HCT116 (cell line): ENCODE data around the gene PSD. TPM values are rescaled to one million over a fixed set of nuclear protein-coding genes. Genes with fewer than 3 reads are reported as not detected.

Experiments used
- ATAC-seq: fragments of 200-7000 bp; cut with Tn5 transposase; 2 replicates; pipeline ENCODE4 v1.9.1; 2020; ENCODE audit warnings: mild to moderate bottlenecking, moderate library complexity
- BruUV-seq: library from RNA; stranded (reverse); fragments of 400-500 nt; replicated peaks from 2 replicates; lab custom pipeline; 2021; lab: Mats Ljungman, UMichigan
- CTCF ChIA-PET: fragments of 300-600 bp; sonication (Branson Sonifier 250); formaldehyde crosslinking; loops from one replicate; lab custom pipeline; 2021; ENCODE audit warnings: antibody characterized with exemption; lab: Charles Lee
- POLR2A ChIA-PET: fragments of 300-600, 350-600 bp; sonication (Branson Sonifier 250); formaldehyde crosslinking; loops from one replicate; lab custom pipeline; 2021; ENCODE audit warnings: antibody characterized with exemption; lab: Charles Lee
- RAD21 ChIA-PET, 2 experiments: fragments of 300-600 bp; sonication (Branson Sonifier 250); formaldehyde crosslinking; loops; one replicate each; lab custom pipeline; 2023; ENCODE audit warnings: low total read pairs in 2 of 2; ENCODE audit not compliant: uncharacterized antibody in 2 of 2, unreplicated experiment in 2 of 2, low non-redundant PET in 1 of 2; lab: Charles Lee
- DNase-seq: peaks from one replicate; pipeline ENCODE4 v3.0.0-alpha.2; 2010; ENCODE audit warnings: low read depth, low spot score
- H2AFZ ChIP-seq: fragments of 200-600 bp; shearing (Covaris generic), sonication (generic); 2 replicates; pipeline ENCODE4 v1.6.1; 2017; ENCODE audit warnings: low read depth, mixed run types, mixed read lengths, antibody characterized with exemption, low read length; ENCODE audit not compliant: poor library complexity, severe bottlenecking
- H3K27ac ChIP-seq: 2 replicates; pipeline ENCODE4 v1.5.1; 2012; ENCODE audit warnings: low read depth, low read length
- H3K27me3 ChIP-seq: fragments of 200-600 bp; sonication (generic); 2 replicates; pipeline ENCODE4 v1.6.1; 2016; ENCODE audit warnings: mixed run types, low read length, mixed read lengths; ENCODE audit not compliant: insufficient read depth
- H3K36me3 ChIP-seq, 2 experiments: fragments of 200-500 bp in 1 of 2; fragments of 200-600 bp in 1 of 2; sonication (Bioruptor generic) in 1 of 2; sonication (generic) in 1 of 2; 2 replicates each; pipeline versions ENCODE4 v1.5.1 to v1.6.1; 2014 to 2016; ENCODE audit warnings: low read length in 2 of 2, inconsistent platforms in 1 of 2, mixed read lengths in 1 of 2, mixed run types in 1 of 2; ENCODE audit not compliant: insufficient read depth in 2 of 2, control insufficient read depth in 1 of 2
- H3K4me1 ChIP-seq, 2 experiments: fragments of 200-600 bp in 1 of 2; sonication (generic) in 1 of 2; 2 replicates each; pipeline versions ENCODE4 v1.5.1 to v1.6.1; 2012 to 2017; ENCODE audit warnings: low read length in 2 of 2, inconsistent platforms in 1 of 2, mild to moderate bottlenecking in 1 of 2, mixed read lengths in 1 of 2, mixed run types in 1 of 2, moderate library complexity in 1 of 2; ENCODE audit not compliant: insufficient read depth in 2 of 2, control insufficient read depth in 1 of 2
- H3K4me2 ChIP-seq: fragments of 200-600 bp; sonication (generic); 2 replicates; pipeline ENCODE4 v1.6.1; 2017; ENCODE audit warnings: mixed run types, low read length, mixed read lengths
- H3K4me3 ChIP-seq, 2 experiments: fragments of 200-600 bp in 1 of 2; sonication (generic) in 1 of 2; replicated peaks in 1 of 2; 2 replicates each; pipeline ENCODE4 v1.5.1; 2011 to 2016; ENCODE audit warnings: low read length in 2 of 2, control low read depth in 1 of 2, low read depth in 1 of 2, mild to moderate bottlenecking in 1 of 2, mixed read lengths in 1 of 2, mixed run types in 1 of 2
- H3K79me2 ChIP-seq: fragments of 200-600 bp; sonication (generic); 2 replicates; pipeline ENCODE4 v1.6.1; 2017; ENCODE audit warnings: mild to moderate bottlenecking, mixed run types, low read length, moderate library complexity, mixed read lengths; ENCODE audit not compliant: insufficient read depth
- H3K9ac ChIP-seq: fragments of 200-600 bp; sonication (generic); 2 replicates; pipeline ENCODE4 v1.6.1; 2016; ENCODE audit warnings: low read length, mixed read lengths
- H3K9me2 ChIP-seq: fragments of 200-600 bp; sonication (generic), shearing (Covaris generic); 2 replicates; pipeline ENCODE4 v1.6.1; 2017; ENCODE audit warnings: mixed run types, mild to moderate bottlenecking, moderate library complexity; ENCODE audit not compliant: insufficient read depth
- H3K9me3 ChIP-seq, 2 experiments: fragments of 200-500 bp in 1 of 2; fragments of 200-600 bp in 1 of 2; sonication (Bioruptor generic) in 1 of 2; sonication (generic) in 1 of 2; 2 replicates each; pipeline ENCODE4 v1.6.1; 2014 to 2017; ENCODE audit warnings: low read length in 2 of 2, mixed read lengths in 2 of 2, inconsistent platforms in 1 of 2, low read depth in 1 of 2, mild to moderate bottlenecking in 1 of 2, mixed run types in 1 of 2, moderate library complexity in 1 of 2; ENCODE audit not compliant: control insufficient read depth in 1 of 2, insufficient read depth in 1 of 2
- H4K20me1 ChIP-seq: fragments of 200-600 bp; sonication (generic), shearing (Covaris generic); 2 replicates; pipeline ENCODE4 v1.6.1; 2017; ENCODE audit warnings: mixed run types, mild to moderate bottlenecking, moderate library complexity; ENCODE audit not compliant: insufficient read depth
- CBX3 ChIP-seq: IDR thresholded peaks from 2 replicates; pipeline ENCODE4 v1.6.1; 2012; ENCODE audit warnings: low read depth
- CTCF ChIP-seq, 3 experiments: fragments of 200-600 bp in 1 of 3; sonication (generic) in 1 of 3; IDR thresholded peaks in 2 of 3; conservative IDR thresholded peaks in 1 of 3; 2 replicates each; pipeline ENCODE4 v1.5.1; 2012 to 2017; ENCODE audit warnings: low read depth in 2 of 3, low read length in 2 of 3, antibody characterized with exemption in 1 of 3, borderline replicate concordance in 1 of 3, control low read depth in 1 of 3, mild to moderate bottlenecking in 1 of 3, mixed read lengths in 1 of 3, mixed run types in 1 of 3, moderate library complexity in 1 of 3; ENCODE audit not compliant: insufficient read depth in 1 of 3
- EGR1 ChIP-seq: IDR thresholded peaks from 2 replicates; pipeline ENCODE4 v1.6.1; 2012; ENCODE audit warnings: low read depth
- FOSL1 ChIP-seq: IDR thresholded peaks from 2 replicates; pipeline ENCODE4 v1.6.1; 2012; ENCODE audit warnings: low read depth
- JUND ChIP-seq: IDR thresholded peaks from 2 replicates; pipeline ENCODE4 v1.6.1; 2012
- MAX ChIP-seq: IDR thresholded peaks from 2 replicates; pipeline ENCODE4 v1.6.1; 2012
- POLR2A ChIP-seq: IDR thresholded peaks from 2 replicates; pipeline ENCODE4 v1.7.0; 2011; ENCODE audit warnings: borderline replicate concordance; ENCODE audit not compliant: insufficient read depth, insufficient read length; ENCODE audit errors: extremely low read depth
- RAD21 ChIP-seq: IDR thresholded peaks from 2 replicates; pipeline ENCODE4 v1.6.1; 2012; ENCODE audit warnings: low read depth, mild to moderate bottlenecking
- SIN3A ChIP-seq: IDR thresholded peaks from 2 replicates; pipeline ENCODE4 v1.6.1; 2012; ENCODE audit warnings: low read depth
- SRF ChIP-seq: IDR thresholded peaks from 2 replicates; pipeline ENCODE4 v1.6.1; 2012; ENCODE audit warnings: low read depth
- TCF7L2 ChIP-seq: IDR thresholded peaks from 2 replicates; pipeline ENCODE4 v1.7.0; 2011; ENCODE audit warnings: borderline replicate concordance, inconsistent platforms; ENCODE audit not compliant: insufficient read depth, insufficient read length; ENCODE audit errors: extremely low read depth
- YY1 ChIP-seq: IDR thresholded peaks from 2 replicates; pipeline ENCODE4 v1.6.1; 2011; ENCODE audit warnings: low read length, low read depth, moderate library complexity, mild to moderate bottlenecking; ENCODE audit not compliant: insufficient replicate concordance; ENCODE audit errors: extremely low read depth
- ZFX ChIP-seq: fragments of 450-650 bp; IDR thresholded peaks from 2 replicates; pipeline ENCODE4 v1.6.1; 2017
- ZNF274 ChIP-seq: fragments of 200-500 bp; sonication (Bioruptor generic); IDR thresholded peaks from 2 replicates; pipeline ENCODE4 v1.6.1; 2014; ENCODE audit warnings: mild to moderate bottlenecking, low read depth, low read length, inconsistent platforms
- intact Hi-C: fragments of 100-400 bp; cut with micrococcal nuclease; formaldehyde crosslinking; loops from 2 replicates; pipeline ENCODE4 v1.10.0; 2022
- total RNA-seq: library from RNA; stranded (reverse); gene quantifications from one replicate; pipeline ENCODE4 v1.2.1, GENCODE V29; 2021; ENCODE audit not compliant: unreplicated experiment
- TF ChIP-seq, protein P1 (sequence below): IDR thresholded peaks from 2 replicates; pipeline ENCODE4 v1.6.1; 2011; ENCODE audit warnings: mild to moderate bottlenecking, low read length, moderate library complexity; ENCODE audit not compliant: insufficient replicate concordance; ENCODE audit errors: extremely low read depth

Gene PSD
- total RNA-seq, 1 experiment from 2014 or later, result 9.7 TPM

GRCh38 chr10:102399217-102400021 lies 19.2 kb downstream of the PSD start (continued):
- TF ChIP-seq, protein P1, sequence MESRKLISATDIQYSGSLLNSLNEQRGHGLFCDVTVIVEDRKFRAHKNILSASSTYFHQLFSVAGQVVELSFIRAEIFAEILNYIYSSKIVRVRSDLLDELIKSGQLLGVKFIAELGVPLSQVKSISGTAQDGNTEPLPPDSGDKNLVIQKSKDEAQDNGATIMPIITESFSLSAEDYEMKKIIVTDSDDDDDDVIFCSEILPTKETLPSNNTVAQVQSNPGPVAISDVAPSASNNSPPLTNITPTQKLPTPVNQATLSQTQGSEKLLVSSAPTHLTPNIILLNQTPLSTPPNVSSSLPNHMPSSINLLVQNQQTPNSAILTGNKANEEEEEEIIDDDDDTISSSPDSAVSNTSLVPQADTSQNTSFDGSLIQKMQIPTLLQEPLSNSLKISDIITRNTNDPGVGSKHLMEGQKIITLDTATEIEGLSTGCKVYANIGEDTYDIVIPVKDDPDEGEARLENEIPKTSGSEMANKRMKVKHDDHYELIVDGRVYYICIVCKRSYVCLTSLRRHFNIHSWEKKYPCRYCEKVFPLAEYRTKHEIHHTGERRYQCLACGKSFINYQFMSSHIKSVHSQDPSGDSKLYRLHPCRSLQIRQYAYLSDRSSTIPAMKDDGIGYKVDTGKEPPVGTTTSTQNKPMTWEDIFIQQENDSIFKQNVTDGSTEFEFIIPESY, result peak; percentile 58
- no peak for TF ChIP-seq SIN3A
- no peak for TF ChIP-seq ZNF274
- TF ChIP-seq FOSL1, result no peak

- no peaks in the 10 kb centered on the region for H3K27me3 ChIP-seq
- peak overlapping the region; percentile 81 for H3K9ac ChIP-seq
- ChIA-PET CTCF (interaction anchor here (0.9 to 9.3 kb wide), 10 partner anchors 7 to 229 kb away, joined by 3 to 154 read pairs (median 9); partner anchors contain the start of genes ELOVL3 and FBXL15), RAD21 (interaction anchor here (0.7 to 1.3 kb wide), 4 partner anchors 46 to 241 kb away, joined by 3 to 5 read pairs (median 4); no protein-coding TSS in a partner anchor), POLR2A (interaction anchor here (1.0 to 3.5 kb wide), 6 partner anchors 9 to 229 kb away, joined by 3 to 15 read pairs (median 6); partner anchors contain the start of genes C10orf95 and FBXL15)
- H3K4me2 ChIP-seq, result peak overlapping the region; percentile 88
- peak overlapping the region; percentile 52 for H3K27ac ChIP-seq
- H3K4me1 ChIP-seq, result peaks cover 24 to 74% of the 10 kb centered on the region in 2 experiments
- intact Hi-C loops, result loop anchor here (1.0 kb wide), 2 partner anchors 169 to 229 kb away; no protein-coding TSS in a partner anchor
- BruUV-seq, result no TSS peak
- H2AFZ ChIP-seq, result no peak overlapping the region
- DNase-seq (no peak), ATAC-seq (no peak)
- H3K79me2 ChIP-seq, result peaks cover 13% of the 10 kb centered on the region; the same call in 1 of the 2 replicates
- no peaks in the 10 kb centered on the region for H4K20me1 ChIP-seq
- H3K4me3 ChIP-seq, result peak overlapping the region; percentile 45 to 63
- peaks cover 11 to 26% of the 10 kb centered on the region in 2 experiments; a peak in 3 of 4 replicates for H3K36me3 ChIP-seq
- H3K9me2 ChIP-seq, result no peaks in the 10 kb centered on the region
- no peaks in the 10 kb centered on the region for H3K9me3 ChIP-seq
- TF ChIP-seq YY1 (no peak), SIN3A (no peak), POLR2A (no peak), SRF (no peak), ZFX (no peak), CBX3 (no peak), CTCF (IDR thresholded peaks at IDR 0.05 in 2 of 3, conservative IDR thresholded peaks at IDR 0.05 in 1 of 3; ENCODE audit: borderline replicate concordance in 1 of 3, insufficient read depth in 1 of 3, low read depth in 2 of 3, low read length in 2 of 3) (no peak), JUND (no peak), MAX (no peak), TCF7L2 (no peak), RAD21 (no peak), EGR1 (no peak), ZNF274 (no peak)
- TF ChIP-seq, protein P1, result no peak
These were observed 20.2 kb downstream of the PSD start for GRCh38 chr10:102398172-102399020.
